GM20000 (cell line): Measurements from ENCODE around the gene ADCY3.

Experiments used
- DNase-seq: peaks from one replicate; pipeline ENCODE4 v3.0.0; 2012; ENCODE audit warnings: low spot score
- TF ChIP-seq, protein P1 (sequence below): IDR thresholded peaks from 2 replicates; pipeline ENCODE4 v1.5.1; 2012; ENCODE audit warnings: mild to moderate bottlenecking, control low read depth; ENCODE audit errors: extremely low read depth, missing control alignments

ADCY3 gene

DNA sequence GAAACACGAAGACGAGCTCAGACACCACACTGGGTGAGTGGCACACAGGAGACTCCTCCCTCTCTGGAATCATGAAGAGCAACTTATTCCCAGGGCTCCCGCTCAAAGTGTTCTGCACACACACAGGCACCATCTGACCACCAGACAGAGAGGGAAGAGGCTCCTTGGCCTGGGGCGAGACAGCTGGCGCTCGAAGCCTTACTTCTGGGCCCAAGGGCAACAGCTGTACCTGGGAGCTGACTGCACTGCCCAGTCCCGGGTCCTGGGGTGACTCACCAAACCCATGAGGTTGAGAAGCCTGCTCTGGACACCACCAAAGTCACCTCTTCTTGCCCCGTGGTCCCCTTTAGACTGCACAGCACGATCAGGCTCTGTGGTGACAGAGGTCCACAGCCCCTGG is 42.4 kb downstream of the ADCY3 start:
- TF ChIP-seq, protein P1, sequence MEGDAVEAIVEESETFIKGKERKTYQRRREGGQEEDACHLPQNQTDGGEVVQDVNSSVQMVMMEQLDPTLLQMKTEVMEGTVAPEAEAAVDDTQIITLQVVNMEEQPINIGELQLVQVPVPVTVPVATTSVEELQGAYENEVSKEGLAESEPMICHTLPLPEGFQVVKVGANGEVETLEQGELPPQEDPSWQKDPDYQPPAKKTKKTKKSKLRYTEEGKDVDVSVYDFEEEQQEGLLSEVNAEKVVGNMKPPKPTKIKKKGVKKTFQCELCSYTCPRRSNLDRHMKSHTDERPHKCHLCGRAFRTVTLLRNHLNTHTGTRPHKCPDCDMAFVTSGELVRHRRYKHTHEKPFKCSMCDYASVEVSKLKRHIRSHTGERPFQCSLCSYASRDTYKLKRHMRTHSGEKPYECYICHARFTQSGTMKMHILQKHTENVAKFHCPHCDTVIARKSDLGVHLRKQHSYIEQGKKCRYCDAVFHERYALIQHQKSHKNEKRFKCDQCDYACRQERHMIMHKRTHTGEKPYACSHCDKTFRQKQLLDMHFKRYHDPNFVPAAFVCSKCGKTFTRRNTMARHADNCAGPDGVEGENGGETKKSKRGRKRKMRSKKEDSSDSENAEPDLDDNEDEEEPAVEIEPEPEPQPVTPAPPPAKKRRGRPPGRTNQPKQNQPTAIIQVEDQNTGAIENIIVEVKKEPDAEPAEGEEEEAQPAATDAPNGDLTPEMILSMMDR = no peak
- DNase-seq = no peak

DNA sequence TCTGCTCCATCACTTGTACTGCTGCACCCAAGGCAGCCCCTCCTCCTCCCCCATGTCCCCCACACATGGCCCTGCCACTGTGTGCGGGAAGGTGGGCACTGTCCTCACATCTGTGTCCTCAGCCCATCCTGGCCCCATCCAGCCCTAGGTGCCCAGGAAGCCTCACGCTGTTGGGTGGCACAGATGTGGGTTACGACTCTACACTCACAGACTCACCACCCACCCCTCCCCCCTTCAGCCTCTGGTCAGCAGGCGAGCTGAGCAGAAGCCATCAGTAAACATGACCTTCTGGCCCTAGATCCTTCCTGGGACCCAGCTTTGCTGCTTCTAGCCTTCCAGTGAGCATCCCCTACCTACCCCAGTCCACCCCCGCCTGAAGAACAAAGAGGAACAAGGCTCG is 43.0 kb downstream of the ADCY3 start:
- DNase-seq = no peak
- TF ChIP-seq, protein P1 = no peak

DNA sequence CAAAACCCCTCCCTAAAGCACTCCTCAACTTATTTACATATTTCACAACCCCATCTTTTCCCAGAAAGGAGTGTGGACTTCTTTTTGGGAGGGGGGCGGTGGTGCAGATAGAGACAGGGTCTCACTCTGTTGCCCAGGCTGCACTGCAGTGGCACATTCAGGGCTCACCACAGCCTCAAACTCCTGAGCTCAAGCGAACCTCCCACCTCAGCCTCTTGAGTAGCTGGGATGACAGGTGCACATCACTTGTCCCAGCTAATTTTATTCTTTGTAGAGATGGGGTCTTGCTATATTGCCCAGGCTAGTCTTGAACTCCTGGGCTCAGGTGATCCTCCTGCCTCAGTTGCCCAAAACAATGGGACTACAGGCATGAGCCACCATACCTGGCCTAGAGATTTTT is 44.1 kb downstream of the ADCY3 start:
- no peak for DNase-seq
- TF ChIP-seq, protein P1 = no peak

DNA sequence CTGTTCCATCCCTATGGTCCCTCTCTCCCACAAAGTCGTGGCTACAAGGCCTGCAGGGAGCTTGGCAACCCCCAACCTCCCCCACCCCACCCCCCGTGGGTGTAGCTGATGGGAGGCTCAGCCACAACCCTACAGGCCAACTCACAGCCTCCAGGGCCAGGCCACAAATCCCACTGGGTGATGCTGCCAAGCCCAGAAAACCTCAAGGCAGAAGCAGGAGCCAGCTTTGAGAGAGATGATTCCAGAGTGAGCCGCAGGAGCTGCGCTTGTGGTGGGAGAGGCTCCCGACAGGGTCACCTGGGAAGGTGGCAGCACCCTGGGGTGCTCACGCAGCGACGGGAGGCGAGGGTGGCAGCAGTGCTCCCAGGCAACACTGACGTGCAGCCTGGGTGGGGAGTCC is 44.8 kb downstream of the ADCY3 start:
- TF ChIP-seq, protein P1 = no peak
- DNase-seq = no peak

DNA sequence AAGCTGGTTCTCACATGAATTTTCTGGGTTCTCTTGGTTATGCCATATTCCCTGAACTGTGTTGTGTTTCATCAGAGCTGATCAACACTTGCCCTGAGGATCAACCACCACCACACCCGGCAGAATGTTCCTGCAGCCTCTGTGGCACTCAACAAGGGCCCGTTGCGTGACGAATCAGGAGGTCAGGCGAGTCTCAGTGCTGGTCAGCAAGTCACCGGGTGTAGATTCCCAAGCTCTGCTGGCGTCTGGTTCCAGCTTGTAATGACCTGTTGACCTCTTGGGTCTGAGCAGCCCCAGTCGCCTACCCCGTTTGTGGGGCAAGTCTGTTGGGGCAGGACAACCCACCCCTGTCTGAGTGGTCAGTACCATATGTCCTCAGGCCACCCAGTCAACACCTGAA is 46.0 kb downstream of the ADCY3 start:
- DNase-seq = no peak

DNA sequence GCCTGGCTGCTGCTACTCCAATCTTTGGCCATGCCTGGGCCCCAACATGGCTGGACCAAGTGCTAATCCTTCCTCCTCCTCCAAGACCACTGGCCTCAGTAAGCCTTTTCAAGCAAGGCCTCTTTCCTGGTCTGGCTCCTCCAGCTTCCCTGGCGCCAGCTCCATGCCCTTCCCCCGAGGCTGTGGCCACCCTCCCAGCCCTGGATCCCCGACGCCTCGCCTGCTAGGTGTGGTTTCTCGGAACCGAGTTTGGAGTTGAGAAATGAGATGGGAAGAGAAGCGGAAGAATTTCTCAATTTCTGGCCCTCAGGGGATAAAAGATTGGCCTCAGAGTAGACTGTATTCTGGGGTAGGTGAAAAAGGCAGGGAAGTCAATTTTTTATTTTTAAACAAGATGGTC is 46.4 kb downstream of the ADCY3 start:
- no peak for DNase-seq
- TF ChIP-seq, protein P1 = no peak

More for the DNA sequence above, 46.0 kb downstream of the ADCY3 start:
- TF ChIP-seq, protein P1 = no peak

DNA sequence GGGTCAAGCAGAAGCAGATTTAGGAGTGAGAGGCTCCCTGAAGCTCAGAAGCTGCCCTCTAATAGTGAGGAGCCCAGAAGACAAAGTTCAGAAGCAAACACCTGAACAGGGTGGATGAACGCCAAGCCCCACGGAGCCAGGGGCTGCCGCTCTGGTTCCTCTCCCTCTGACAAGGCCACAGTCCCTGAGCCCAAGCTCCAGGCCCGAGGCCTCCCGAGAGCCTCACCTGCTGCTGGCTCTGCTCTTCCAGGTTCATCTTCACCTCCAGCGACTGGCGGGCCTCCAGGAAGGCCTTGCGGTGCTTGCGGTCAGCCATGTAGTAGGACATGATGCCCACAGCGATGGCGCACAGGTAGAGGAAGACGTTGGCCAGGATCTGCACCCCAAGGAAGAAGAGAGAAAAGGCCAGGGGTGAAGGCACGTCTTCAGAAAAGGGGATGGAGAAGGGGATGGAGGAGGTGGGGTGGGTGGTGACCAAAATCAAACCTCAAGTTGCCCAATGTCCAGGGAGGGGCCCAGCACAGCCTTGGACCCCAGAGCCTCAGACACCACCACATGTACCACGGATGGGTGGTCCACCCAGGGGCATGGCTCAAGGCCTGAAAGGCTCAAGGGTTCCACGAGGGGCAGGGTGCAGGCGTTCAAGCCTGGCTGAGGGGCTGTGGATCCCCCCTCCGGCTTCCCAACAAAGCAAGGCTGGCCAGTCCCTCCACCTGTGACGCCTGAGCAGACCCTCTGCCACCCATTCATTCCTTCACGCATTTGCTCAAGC is 47.5 kb downstream of the ADCY3 start:
- DNase-seq = no peak
- TF ChIP-seq, protein P1 = no peak
